Tongue (tissue), 2 donors: ENCODE measurements around the gene ARL11. TPM values are rescaled to one million over a fixed set of nuclear protein-coding genes. Genes with fewer than 3 reads are reported as not detected.
"Not testable (repeated sequence)": the region's sequence is repeated elsewhere in the genome, so short reads cannot be mapped to it uniquely, and the experiment has no call there.

Experiments
- DNase-seq: peaks from one replicate; pipeline ENCODE4 v3.0.0-alpha.2; 2015
- total RNA-seq: library from RNA; depleted of rRNA; stranded (reverse); fragments of >200 nt; gene quantifications from one replicate; pipeline ENCODE4 v1.2.3, GENCODE V29; 2014

Gene ARL11
- total RNA-seq: 0.92 TPM

- DNase-seq: no peak
Observed at GRCh38 chr13:49627831-49628652, at the start of gene ARL11. ARL11 (plus strand) TSS chr13:49628507; CDS start chr13:49630448, 1,941 bp downstream.

GRCh38 chr13:49579501-49579900 is 48.8 kb upstream of the ARL11 start:
- no peak for DNase-seq

- DNase-seq: no peak
Observed at GRCh38 chr13:49580980-49581680, 47.2 kb upstream of the ARL11 start.

- DNase-seq: peak; percentile 17
Observed at GRCh38 chr13:49584771-49585182, 43.5 kb upstream of the ARL11 start.

- DNase-seq: peak; percentile 83
Observed at GRCh38 chr13:49585220-49586157, 42.8 kb upstream of the ARL11 start, which contains the start of gene RCBTB1. RCBTB1 (minus strand) TSS chr13:49585558; CDS start chr13:49567279, 18,279 bp downstream.

GRCh38 chr13:49586717-49587116 is 41.6 kb upstream of the ARL11 start:
- DNase-seq: no peak

- no peak for DNase-seq
Observed at GRCh38 chr13:49587311-49587847, 40.9 kb upstream of the ARL11 start.

GRCh38 chr13:49590714-49591113 is 37.6 kb upstream of the ARL11 start:
- DNase-seq: not testable (repeated sequence)

GRCh38 chr13:49593876-49594275 is 34.4 kb upstream of the ARL11 start:
- not testable (repeated sequence) for DNase-seq

GRCh38 chr13:49594576-49594975 is 33.7 kb upstream of the ARL11 start:
- no peak for DNase-seq

GRCh38 chr13:49596221-49596620 is 32.1 kb upstream of the ARL11 start:
- DNase-seq: no peak

GRCh38 chr13:49597043-49597641 is 31.2 kb upstream of the ARL11 start:
- no peak for DNase-seq

- no peak for DNase-seq
Observed at GRCh38 chr13:49602005-49602404, 26.3 kb upstream of the ARL11 start.

GRCh38 chr13:49602615-49603014 is 25.7 kb upstream of the ARL11 start:
- DNase-seq: not testable (repeated sequence)

- DNase-seq: no peak
Observed at GRCh38 chr13:49604570-49604969, 23.7 kb upstream of the ARL11 start.

GRCh38 chr13:49606747-49607648 is 21.3 kb upstream of the ARL11 start:
- peak; percentile 93 for DNase-seq

- no peak for DNase-seq
Observed at GRCh38 chr13:49607761-49608160, 20.5 kb upstream of the ARL11 start.

- no peak for DNase-seq
Observed at GRCh38 chr13:49608651-49609331, 19.5 kb upstream of the ARL11 start.

GRCh38 chr13:49610176-49610575 is 18.1 kb upstream of the ARL11 start:
- peak; percentile 88 for DNase-seq

- not testable (repeated sequence) for DNase-seq
Observed at GRCh38 chr13:49612042-49612441, 16.3 kb upstream of the ARL11 start.
